RKO (cell line): Measurements from ENCODE around the gene PPP1R14B.

Source experiments
- DNase-seq: peaks from one replicate; pipeline ENCODE4 v3.0.0-alpha.2; 2016; ENCODE audit warnings: low spot score

The PPP1R14B gene, protein sequence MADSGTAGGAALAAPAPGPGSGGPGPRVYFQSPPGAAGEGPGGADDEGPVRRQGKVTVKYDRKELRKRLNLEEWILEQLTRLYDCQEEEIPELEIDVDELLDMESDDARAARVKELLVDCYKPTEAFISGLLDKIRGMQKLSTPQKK

GRCh38 chr11:64246871-64247728 is at the start of gene PPP1R14B:
TSS of gene PPP1R14B (minus strand) at chr11:64246943. CDS start at chr11:64246673, 270 bp downstream.
- DNase-seq, result peak; percentile 94

GRCh38 chr11:64296236-64296635 is 49.5 kb upstream of the PPP1R14B start:
- no peak for DNase-seq

DNA sequence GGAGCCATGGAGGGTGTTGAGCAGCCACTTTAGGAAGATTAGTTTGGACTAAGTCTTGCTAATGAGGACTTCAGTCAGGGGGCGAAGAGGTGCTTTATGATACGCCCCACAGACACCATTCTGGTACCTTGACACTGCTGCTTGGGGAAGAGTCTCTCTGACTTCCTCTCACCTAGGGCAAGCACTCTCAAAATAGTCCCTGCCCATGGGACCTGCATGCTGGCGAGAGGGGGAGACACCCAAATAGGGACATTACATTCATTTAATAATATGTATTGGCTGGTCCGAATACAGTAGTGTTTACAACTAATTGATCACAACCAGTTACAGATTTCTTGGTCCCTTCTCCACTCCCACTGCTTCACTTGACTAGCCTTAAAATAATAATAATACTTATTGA is 49.0 kb upstream of the PPP1R14B start:
- no peak for DNase-seq

DNA sequence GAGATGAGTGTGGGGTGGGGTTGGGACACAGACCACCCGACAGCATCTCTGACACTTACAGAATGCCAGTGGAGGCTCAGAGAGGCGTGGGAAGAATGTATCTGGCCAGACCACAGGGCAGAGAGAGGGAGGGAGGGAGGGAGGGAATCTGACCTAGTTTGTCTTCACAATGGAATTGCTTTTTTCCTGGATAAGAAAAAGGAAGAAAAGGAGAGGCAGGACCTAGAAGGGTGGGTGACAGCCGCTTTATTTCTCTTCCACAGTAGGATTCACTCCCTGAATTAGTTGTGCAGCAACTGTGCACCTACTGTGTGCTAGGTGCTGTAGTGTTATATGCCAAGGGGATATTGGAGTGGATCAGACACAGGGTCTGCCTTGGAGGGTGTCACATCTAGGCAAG is 48.0 kb upstream of the PPP1R14B start:
- no peak for DNase-seq

GRCh38 chr11:64292460-64293254 is 45.9 kb upstream of the PPP1R14B start:
- no peak for DNase-seq

- DNase-seq, result no peak
These were observed 45.2 kb upstream of the PPP1R14B start for GRCh38 chr11:64291752-64292459.

- no peak for DNase-seq
These were observed 44.6 kb upstream of the PPP1R14B start, which contains the start of gene KCNK4 for GRCh38 chr11:64291262-64291751. TSS of gene KCNK4 (plus strand) at chr11:64291302. CDS start at chr11:64293019, 1,717 bp downstream.

DNA sequence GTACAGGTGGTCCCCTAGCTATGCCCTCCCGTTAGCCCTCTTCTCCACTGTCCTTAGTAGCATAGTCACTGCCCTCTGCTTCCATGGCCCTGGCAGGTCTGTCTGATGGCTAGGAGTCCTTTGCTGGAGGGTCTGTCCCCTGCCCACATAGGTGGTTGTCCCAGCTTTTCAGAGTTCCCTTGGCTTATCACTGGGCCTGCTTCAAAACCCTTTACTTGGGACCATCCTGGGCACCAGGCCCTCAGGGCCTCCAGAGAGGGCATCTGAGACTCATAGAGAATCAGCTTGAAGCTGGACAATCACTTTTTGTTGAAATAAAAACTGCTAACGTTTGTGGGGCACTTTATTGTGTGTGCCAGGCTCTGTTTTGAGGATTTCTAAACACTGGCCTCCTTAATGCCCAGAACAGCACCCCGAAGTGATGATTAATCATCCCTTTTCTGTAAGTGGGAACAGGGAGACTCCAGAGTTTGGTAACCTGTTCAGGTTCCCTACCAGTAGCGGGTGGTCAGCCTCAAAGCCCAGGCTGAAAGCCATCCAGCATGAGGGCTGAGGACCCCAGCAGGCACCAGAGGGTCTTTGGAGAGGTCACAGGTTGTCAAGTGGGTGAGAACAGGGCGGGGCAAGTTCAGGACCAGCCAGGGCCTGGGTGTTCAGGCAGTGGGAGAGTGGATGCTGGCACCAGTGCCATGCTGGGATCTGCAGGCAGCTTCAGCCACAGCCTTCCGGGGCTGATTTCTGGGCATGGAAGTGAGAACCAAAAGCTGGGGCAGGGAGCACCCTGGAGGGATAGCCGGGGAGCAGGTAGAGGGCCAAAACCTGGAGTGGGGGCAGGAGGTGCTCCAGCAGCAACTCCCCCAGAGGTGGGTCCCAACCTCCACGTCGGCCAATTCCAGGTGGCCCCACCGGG is 43.9 kb upstream of the PPP1R14B start:
- DNase-seq, result no peak

- no peak for DNase-seq
These were observed 42.3 kb upstream of the PPP1R14B start for GRCh38 chr11:64289002-64289564.

GRCh38 chr11:64288353-64288750 is 41.6 kb upstream of the PPP1R14B start:
- no peak for DNase-seq

GRCh38 chr11:64287676-64288352 is 41.1 kb upstream of the PPP1R14B start:
- no peak for DNase-seq

GRCh38 chr11:64286801-64287159 is 40.0 kb upstream of the PPP1R14B start:
- no peak for DNase-seq

DNA sequence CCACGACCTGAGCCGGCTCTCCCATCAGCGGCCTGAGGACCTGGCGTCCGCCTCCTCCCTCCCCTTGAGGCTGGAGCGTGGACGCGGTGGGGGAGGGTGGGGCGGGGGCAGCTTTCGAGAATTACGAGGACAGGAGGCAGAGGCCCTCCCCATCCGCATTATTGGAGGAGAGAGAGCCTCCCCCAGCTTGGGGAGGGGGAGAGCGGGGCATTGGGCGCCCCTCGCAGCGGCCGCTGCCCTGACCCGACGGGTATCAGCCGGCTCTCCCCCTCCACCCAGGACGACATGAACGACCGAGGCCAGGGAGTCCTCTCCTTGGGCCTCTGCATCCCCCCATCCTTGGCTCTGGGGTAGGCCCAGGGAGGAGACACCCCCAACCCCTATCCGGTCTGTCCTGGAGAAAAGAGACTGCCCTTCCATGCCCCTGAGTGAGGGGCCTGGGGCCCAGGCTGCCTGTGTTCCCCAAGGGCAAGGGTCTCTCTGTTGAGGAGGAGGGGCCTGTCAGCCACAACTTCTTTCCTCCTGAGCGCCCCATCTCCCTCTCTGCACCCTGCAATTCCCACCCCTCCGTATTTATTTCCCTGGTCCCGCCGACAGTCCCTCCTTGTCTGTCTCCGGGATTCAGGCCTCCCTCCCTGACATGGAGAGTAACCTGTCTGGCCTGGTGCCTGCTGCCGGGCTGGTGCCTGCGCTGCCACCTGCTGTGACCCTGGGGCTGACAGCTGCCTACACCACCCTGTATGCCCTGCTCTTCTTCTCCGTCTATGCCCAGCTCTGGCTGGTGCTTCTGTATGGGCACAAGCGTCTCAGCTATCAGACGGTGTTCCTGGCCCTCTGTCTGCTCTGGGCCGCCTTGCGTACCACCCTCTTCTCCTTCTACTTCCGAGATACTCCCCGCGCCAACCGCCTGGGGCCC is 39.4 kb upstream of the PPP1R14B start:
- peak; percentile 47 for DNase-seq

DNA sequence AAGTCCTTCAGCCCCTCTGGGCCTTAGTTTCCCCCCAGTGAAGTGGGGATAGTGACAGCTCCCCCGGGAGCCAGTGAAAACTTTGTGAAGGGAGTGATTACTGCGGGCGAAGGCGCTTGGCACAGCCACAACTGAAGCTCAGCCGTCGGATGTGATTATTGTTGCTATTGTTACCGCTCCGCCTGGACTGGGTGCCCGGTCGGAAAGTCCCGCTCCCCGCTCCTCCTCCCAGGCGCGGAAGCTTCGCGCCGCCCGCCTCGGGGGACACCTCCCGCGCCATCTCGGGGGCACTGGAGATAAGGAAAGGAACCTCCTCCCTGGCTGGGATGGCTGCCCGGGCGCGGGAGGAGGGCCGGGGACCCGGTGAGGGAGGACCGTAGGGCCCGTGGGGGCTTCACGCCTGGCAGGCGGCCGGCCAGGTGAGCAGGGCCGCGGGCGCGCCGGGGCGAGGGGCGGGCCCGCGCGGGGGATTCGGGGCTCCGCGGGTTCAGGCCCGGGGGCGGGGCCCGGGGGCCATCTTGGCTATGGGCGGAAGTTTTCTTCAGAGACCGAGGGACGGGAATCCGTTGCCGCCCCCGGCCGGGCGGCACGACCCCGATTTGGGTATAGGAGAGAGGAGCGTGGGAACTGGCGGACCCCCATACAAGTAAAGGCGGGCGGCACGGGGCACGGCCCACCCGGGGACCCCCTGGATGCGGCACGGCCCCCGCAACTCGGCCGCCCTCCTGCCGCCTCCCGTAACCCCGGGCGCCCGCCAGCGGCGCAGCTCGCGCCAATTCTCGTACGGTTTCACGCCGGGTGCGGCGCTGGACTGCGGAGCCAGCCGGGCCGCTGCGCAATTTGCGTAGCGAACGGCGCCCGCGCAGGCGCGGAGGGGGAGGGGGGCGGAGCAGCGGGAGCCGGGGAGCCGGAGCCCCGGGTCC is 38.5 kb upstream of the PPP1R14B start, which contains the start of gene GPR137:
TSS of gene GPR137 (plus strand) at position 887 of the 923 bp plus-strand sequence. CDS start 677 bp downstream, outside the sequence.
- peak; percentile 63 for DNase-seq

- peak; percentile 93 for DNase-seq
These were observed 37.6 kb upstream of the PPP1R14B start, which contains the start of gene BAD for GRCh38 chr11:64284048-64284961. TSS of gene BAD (minus strand) at chr11:64284665. CDS start at chr11:64284368, 297 bp downstream.

DNA sequence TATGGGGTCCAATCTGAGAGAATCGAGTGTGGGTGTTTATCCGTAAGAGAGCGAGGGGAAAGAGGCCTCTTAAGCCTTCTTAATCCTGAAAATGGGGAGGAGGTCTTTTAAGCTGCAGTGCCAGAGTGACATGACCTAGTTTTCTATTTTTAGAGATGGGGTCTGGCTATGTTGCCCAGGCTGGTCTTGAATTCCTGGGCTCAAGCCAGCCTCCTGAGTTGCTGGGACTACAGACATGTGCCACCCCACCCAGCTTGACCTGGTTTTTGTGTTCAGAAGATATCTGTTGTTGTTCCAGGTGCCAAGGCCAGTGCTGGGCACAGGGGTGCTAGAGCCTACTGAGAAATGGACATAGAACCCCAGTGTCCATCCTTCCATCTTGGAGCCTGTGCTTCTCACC is 36.3 kb upstream of the PPP1R14B start:
- DNase-seq, result no peak
